Measurements from ENCODE around the gene PPARA. TPM values are rescaled to one million over a fixed set of nuclear protein-coding genes. Genes with fewer than 3 reads are reported as not detected.

Gene PPARA
- polyA plus RNA-seq, 3 donors, result 3.7 to 6.3 (median 4.9) TPM

DNA sequence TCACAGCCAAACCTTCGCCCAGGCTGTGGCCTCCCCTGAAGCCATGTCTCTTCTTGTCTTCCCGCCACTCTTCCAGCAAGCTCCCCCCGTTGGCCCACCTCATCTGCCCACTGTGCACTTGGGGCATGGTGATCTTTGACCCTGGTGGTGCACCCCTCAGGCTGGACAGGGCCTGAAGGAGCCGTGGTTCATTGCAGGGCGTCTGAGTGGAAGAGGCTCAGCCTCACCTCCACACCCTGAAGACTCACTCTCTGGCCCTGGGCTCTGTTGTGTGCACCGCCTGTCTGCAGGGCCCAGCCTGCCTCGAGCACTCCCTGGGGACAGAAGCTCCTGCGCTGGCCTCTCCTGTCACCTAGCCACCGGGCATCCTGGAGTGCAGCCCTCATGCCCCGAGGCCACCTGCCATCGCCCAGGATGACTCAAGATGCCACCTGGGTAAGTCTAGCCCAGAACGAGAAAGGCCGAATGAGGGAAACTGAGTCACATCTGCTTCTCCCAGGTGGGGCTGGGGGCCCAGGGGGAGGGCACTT lies 40.8 kb upstream of the PPARA start:
- TF ChIP-seq, protein P1, sequence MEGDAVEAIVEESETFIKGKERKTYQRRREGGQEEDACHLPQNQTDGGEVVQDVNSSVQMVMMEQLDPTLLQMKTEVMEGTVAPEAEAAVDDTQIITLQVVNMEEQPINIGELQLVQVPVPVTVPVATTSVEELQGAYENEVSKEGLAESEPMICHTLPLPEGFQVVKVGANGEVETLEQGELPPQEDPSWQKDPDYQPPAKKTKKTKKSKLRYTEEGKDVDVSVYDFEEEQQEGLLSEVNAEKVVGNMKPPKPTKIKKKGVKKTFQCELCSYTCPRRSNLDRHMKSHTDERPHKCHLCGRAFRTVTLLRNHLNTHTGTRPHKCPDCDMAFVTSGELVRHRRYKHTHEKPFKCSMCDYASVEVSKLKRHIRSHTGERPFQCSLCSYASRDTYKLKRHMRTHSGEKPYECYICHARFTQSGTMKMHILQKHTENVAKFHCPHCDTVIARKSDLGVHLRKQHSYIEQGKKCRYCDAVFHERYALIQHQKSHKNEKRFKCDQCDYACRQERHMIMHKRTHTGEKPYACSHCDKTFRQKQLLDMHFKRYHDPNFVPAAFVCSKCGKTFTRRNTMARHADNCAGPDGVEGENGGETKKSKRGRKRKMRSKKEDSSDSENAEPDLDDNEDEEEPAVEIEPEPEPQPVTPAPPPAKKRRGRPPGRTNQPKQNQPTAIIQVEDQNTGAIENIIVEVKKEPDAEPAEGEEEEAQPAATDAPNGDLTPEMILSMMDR (IDR thresholded peaks at IDR 0.05), result no peak
- Histone ChIP-seq H3K27me3 (ENCODE audit: control insufficient read depth in 2 of 2, insufficient read depth in 2 of 2, low read length in 2 of 2) (no peaks in the 10 kb centered on the region), H3K4me3 (replicated peaks in 1 of 3; ENCODE audit: low read depth in 2 of 3, low read length in 3 of 3) (no peak overlapping the region), H3K79me2 (ENCODE audit: insufficient read depth, low read length) (no peaks in the 10 kb centered on the region), H2AFZ (ENCODE audit: insufficient read depth, low read depth, low read length, poor library complexity, severe bottlenecking) (no peak overlapping the region), H4K20me1 (ENCODE audit: insufficient read depth, low read length) (peaks cover 67% of the 10 kb centered on the region), H3K9me3 (replicated peaks in 1 of 2; ENCODE audit: control insufficient read depth in 1 of 2, insufficient read depth in 1 of 2, low read length in 2 of 2) (no peaks in the 10 kb centered on the region), H3K27ac (ENCODE audit: low read depth in 1 of 2, low read length in 2 of 2) (peak overlapping the region in 1 of 2 donors; percentile 8), H3K4me2 (replicated peaks; ENCODE audit: extremely low read depth, low read length, poor library complexity, severe bottlenecking) (no peak overlapping the region), H3K9ac (ENCODE audit: insufficient read depth, low read length, poor library complexity, severe bottlenecking) (no peak overlapping the region), H3K4me1 (ENCODE audit: control insufficient read depth in 1 of 2, insufficient read depth in 2 of 2, low read length in 2 of 2) (no peaks in the 10 kb centered on the region), H3K36me3 (replicated peaks in 1 of 2; ENCODE audit: control insufficient read depth in 1 of 2, insufficient read depth in 2 of 2, low read length in 2 of 2) (peaks cover 57 to 90% of the 10 kb centered on the region in 2 donors)
- no peak for DNase-seq
- Mint-ChIP-seq H3K27ac (peak overlapping the region in 3 of 7 donors; percentile 2 to 18 (median 14)), H3K27me3 (ENCODE audit: low read depth in 3 of 3) (no peaks in the 10 kb centered on the region), H3K4me1 (no peaks in the 10 kb centered on the region), H3K9me3 (no peaks in the 10 kb centered on the region), H3K36me3 (peaks cover 16 to 62% of the 10 kb centered on the region in 2 donors), H3K4me3 (no peak overlapping the region)
- intact Hi-C loops (cut with micrococcal nuclease), result loop anchor here in 1 of 2 donors (5.0 to 10.0 kb wide), 4 partner anchors 32 to 525 kb away; no protein-coding TSS in a partner anchor
- WGBS (ENCODE audit: insufficient coverage), result 96% methylated on average over 13 of the region's 13 CpGs

DNA sequence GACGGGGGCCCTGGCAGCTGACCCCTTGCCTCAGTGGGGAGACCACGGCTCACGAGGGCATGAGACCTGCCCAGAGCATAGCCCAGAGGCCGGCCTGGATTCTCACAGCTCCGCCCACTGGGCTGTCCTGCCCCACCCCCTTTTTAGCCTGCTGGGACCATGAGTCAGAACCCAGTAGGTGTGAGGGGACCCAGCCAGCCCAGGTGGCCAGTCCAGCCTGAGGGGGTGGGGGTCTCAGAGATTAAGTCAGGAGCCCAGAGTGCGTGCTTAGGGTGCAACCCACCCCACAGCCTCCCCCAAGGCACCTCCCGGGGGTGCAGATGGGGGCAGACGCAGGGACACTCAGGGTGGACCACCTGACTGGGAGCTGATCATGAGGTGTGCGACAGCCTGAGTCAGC lies 40.1 kb upstream of the PPARA start:
- Histone ChIP-seq H3K9me3 (replicated peaks in 1 of 2; ENCODE audit: control insufficient read depth in 1 of 2, insufficient read depth in 1 of 2, low read length in 2 of 2) (no peaks in the 10 kb centered on the region), H3K27ac (ENCODE audit: low read depth in 1 of 2, low read length in 2 of 2) (no peak overlapping the region), H3K36me3 (replicated peaks in 1 of 2; ENCODE audit: control insufficient read depth in 1 of 2, insufficient read depth in 2 of 2, low read length in 2 of 2) (peaks cover 52 to 84% of the 10 kb centered on the region in 2 donors), H3K4me2 (replicated peaks; ENCODE audit: extremely low read depth, low read length, poor library complexity, severe bottlenecking) (no peak overlapping the region), H4K20me1 (ENCODE audit: insufficient read depth, low read length) (peaks cover 72% of the 10 kb centered on the region), H3K4me3 (replicated peaks in 1 of 3; ENCODE audit: low read depth in 2 of 3, low read length in 3 of 3) (no peak overlapping the region), H3K27me3 (ENCODE audit: control insufficient read depth in 2 of 2, insufficient read depth in 2 of 2, low read length in 2 of 2) (no peaks in the 10 kb centered on the region), H3K9ac (ENCODE audit: insufficient read depth, low read length, poor library complexity, severe bottlenecking) (no peak overlapping the region), H2AFZ (ENCODE audit: insufficient read depth, low read depth, low read length, poor library complexity, severe bottlenecking) (no peak overlapping the region), H3K79me2 (ENCODE audit: insufficient read depth, low read length) (no peaks in the 10 kb centered on the region), H3K4me1 (ENCODE audit: control insufficient read depth in 1 of 2, insufficient read depth in 2 of 2, low read length in 2 of 2) (no peaks in the 10 kb centered on the region)
- no peak overlapping the region for H3K27ac Mint-ChIP-seq
- TF ChIP-seq, protein P1 (IDR thresholded peaks at IDR 0.05), result no peak
- peaks cover 4% of the 10 kb centered on the region for H3K4me1 Mint-ChIP-seq
- DNase-seq, result no peak
- H3K4me3 Mint-ChIP-seq, result no peak overlapping the region
- H3K9me3 Mint-ChIP-seq, result no peaks in the 10 kb centered on the region
- H3K36me3 Mint-ChIP-seq, result peaks cover 16 to 55% of the 10 kb centered on the region in 2 donors
- H3K27me3 Mint-ChIP-seq (ENCODE audit: low read depth in 3 of 3), result no peaks in the 10 kb centered on the region
- WGBS (ENCODE audit: insufficient coverage), result 94% methylated on average over 7 of the region's 9 CpGs
- intact Hi-C loops (cut with micrococcal nuclease), result loop anchor here in 1 of 2 donors (5.0 to 10.0 kb wide), 4 partner anchors 33 to 525 kb away; no protein-coding TSS in a partner anchor
